ENCODE measurements around the gene FBN1.

- TF ChIP-seq CTCF (IDR thresholded peaks at IDR 0.05 in 2 of 3, conservative IDR thresholded peaks at IDR 0.05 in 1 of 3; ENCODE audit: control insufficient read depth in 2 of 3, extremely low read depth in 1 of 3, insufficient read depth in 1 of 3, low read depth in 3 of 3, low read length in 3 of 3) (no peak), PML (IDR thresholded peaks at IDR 0.05; ENCODE audit: low read length) (no peak), HCFC1 (IDR thresholded peaks at IDR 0.05; ENCODE audit: low read length) (no peak)
These were observed 237.9 kb downstream of the FBN1 start for GRCh38 chr15:48407646-48408045.
